K562 (cell line): Measurements from ENCODE around the gene REEP3. TPM values are rescaled to one million over a fixed set of nuclear protein-coding genes. Genes with fewer than 3 reads are reported as not detected.
A peak's percentile ranks its signal among the peaks of the same experiment; 100 is the strongest.

ENCODE experiments used
- ATAC-seq: fragments of 200-7000 bp; cut with Tn5 transposase; 3 replicates; pipeline ENCODE4 v1.9.1; 2020; ENCODE audit warnings: moderate library complexity
- BruUV-seq: library from RNA; stranded (reverse); fragments of 400-500 nt; replicated peaks from 2 replicates; lab custom pipeline; 2021; lab: Mats Ljungman, UMichigan
- CTCF ChIA-PET: fragments of 300-600 bp; formaldehyde crosslinking; extraction: SDS; loops from one replicate; lab custom pipeline; 2021; ENCODE audit warnings: low intra/inter-chr PET ratio; lab: Yijun Ruan, JAX
- POLR2A ChIA-PET: fragments of 300-600, 350-650 bp; sonication (Branson Sonifier 250); formaldehyde crosslinking; extraction: SDS; loops from one replicate; lab custom pipeline; 2021; ENCODE audit warnings: antibody characterized with exemption, inconsistent platforms; lab: Yijun Ruan, JAX
- DNase-seq, 4 experiments: peaks; one replicate each; pipeline versions ENCODE4 v3.0.0 to v3.0.0-alpha.2; 2011 to 2018; ENCODE audit warnings: low spot score in 3 of 4, mixed read lengths in 3 of 4; ENCODE audit errors: extremely low read depth in 1 of 4
- FAIRE-seq: peaks from 2 replicates; lab custom pipeline; 2011; peaks lifted over from hg19 to GRCh38; lab: Jason Lieb, UNC
- H2AFZ ChIP-seq: 2 replicates; pipeline ENCODE4 v1.6.0; 2011; ENCODE audit warnings: low read depth, low read length, control low read depth, inconsistent platforms
- H3K27ac ChIP-seq: fragments of 200-600 bp; 3 replicates; pipeline ENCODE4 v1.8.0; 2011; ENCODE audit warnings: low read depth, mild to moderate bottlenecking, control low read depth, inconsistent platforms, low read length, moderate library complexity, mixed read lengths; ENCODE audit errors: extremely low read depth
- H3K27me3 ChIP-seq, 2 experiments: fragments of 300-600 bp in 1 of 2; 2 replicates in 1 of 2; 3 replicates in 1 of 2; pipeline versions ENCODE4 v1.6.0 to v1.8.0; 2011; ENCODE audit warnings: inconsistent platforms in 2 of 2, low read length in 2 of 2, mild to moderate bottlenecking in 1 of 2, mixed read lengths in 1 of 2, moderate library complexity in 1 of 2; ENCODE audit not compliant: control insufficient read depth in 2 of 2, insufficient read depth in 2 of 2
- H3K36me3 ChIP-seq: fragments of 300-600 bp; 3 replicates; pipeline ENCODE4 v1.8.0; 2011; ENCODE audit warnings: mild to moderate bottlenecking, low read length, inconsistent platforms; ENCODE audit not compliant: control insufficient read depth, insufficient read depth
- H3K4me1 ChIP-seq, 2 experiments: fragments of 200-600 bp in 1 of 2; replicated peaks in 1 of 2; 2 replicates in 1 of 2; 3 replicates in 1 of 2; pipeline versions ENCODE4 v1.5.1 to v1.8.0; 2011; ENCODE audit warnings: inconsistent platforms in 2 of 2, low read length in 2 of 2, mild to moderate bottlenecking in 1 of 2, mixed read lengths in 1 of 2, moderate library complexity in 1 of 2; ENCODE audit not compliant: control insufficient read depth in 2 of 2, insufficient read depth in 2 of 2
- H3K4me2 ChIP-seq: 2 replicates; pipeline ENCODE4 v1.6.1; 2011; ENCODE audit warnings: low read length, control low read depth, inconsistent platforms, mixed read lengths; ENCODE audit not compliant: insufficient read depth
- H3K4me3 ChIP-seq: fragments of 200-600 bp; sonication (generic), shearing (Covaris generic); 2 replicates; pipeline ENCODE4 v1.5.1; 2016; ENCODE audit warnings: control low read depth, inconsistent platforms
- H3K79me2 ChIP-seq: fragments of 200-600 bp; 3 replicates; pipeline ENCODE4 v1.8.0; 2011; ENCODE audit warnings: low read length, inconsistent platforms; ENCODE audit not compliant: control insufficient read depth, insufficient read depth
- H3K9ac ChIP-seq, 2 experiments: 2 replicates each; pipeline versions ENCODE4 v1.6.0 to v1.6.1; 2011; ENCODE audit warnings: low read depth in 2 of 2, low read length in 2 of 2, control low read depth in 1 of 2, inconsistent platforms in 1 of 2, mild to moderate bottlenecking in 1 of 2, mixed read lengths in 1 of 2; ENCODE audit not compliant: insufficient read depth in 1 of 2
- H3K9me1 ChIP-seq: one replicate; pipeline ENCODE4 v1.6.0; 2011; ENCODE audit warnings: inconsistent platforms, mild to moderate bottlenecking, low read length, moderate library complexity; ENCODE audit not compliant: control insufficient read depth, insufficient read depth
- H3K9me3 ChIP-seq: replicated peaks from 2 replicates; pipeline ENCODE4 v1.5.1; 2011; ENCODE audit warnings: low read depth, low read length, inconsistent platforms; ENCODE audit not compliant: control insufficient read depth, insufficient read depth
- H4K20me1 ChIP-seq: replicated peaks from 2 replicates; pipeline ENCODE4 v1.6.1; 2011; ENCODE audit warnings: low read length, inconsistent platforms, mixed read lengths; ENCODE audit not compliant: control insufficient read depth, insufficient read depth
- CAMTA2 ChIP-seq: fragments of 250-450 bp; sonication (Bioruptor Pico); conservative IDR thresholded peaks from 2 replicates; pipeline ENCODE4 v1.5.1; 2022
- CGGBP1 ChIP-seq: fragments of 250-450 bp; sonication (Bioruptor Pico); IDR thresholded peaks from 2 replicates; pipeline ENCODE4 v1.9.0; 2021; ENCODE audit warnings: mild to moderate bottlenecking
- DLX4 ChIP-seq: fragments of 250-450 bp; sonication (Bioruptor Pico); IDR thresholded peaks from 2 replicates; pipeline ENCODE4 v1.6.1; 2021; ENCODE audit warnings: mild to moderate bottlenecking
- TCF7L2 ChIP-seq: fragments of 150-350 bp; IDR thresholded peaks from 2 replicates; pipeline ENCODE4 v1.6.1; 2016; ENCODE audit warnings: low read depth, mild to moderate bottlenecking, low read length, moderate library complexity
- ZBTB7A ChIP-seq: IDR thresholded peaks from 2 replicates; pipeline ENCODE4 v1.6.1; 2011; ENCODE audit warnings: low read depth, mild to moderate bottlenecking, low read length, moderate library complexity, borderline replicate concordance; ENCODE audit not compliant: control insufficient read depth
- ZKSCAN1 ChIP-seq: fragments of 150-350 bp; IDR thresholded peaks from 2 replicates; pipeline ENCODE4 v1.6.1; 2016; ENCODE audit warnings: low read depth, low read length
- ZNF444 ChIP-seq: fragments of 250-450 bp; sonication (Bioruptor Pico); IDR thresholded peaks from 2 replicates; pipeline ENCODE4 v1.4.0; 2020; ENCODE audit warnings: mild to moderate bottlenecking, moderate library complexity
- ZNF644 ChIP-seq: fragments of 200-800 bp; sonication (Bioruptor generic); IDR thresholded peaks from 2 replicates; pipeline ENCODE4 v1.6.1; 2016; ENCODE audit warnings: low read depth, missing genetic modification characterization, missing compliant biosample characterization
- WGBS: fragments of 100-300 bp; shearing (Covaris generic); methylation state at CpG from one replicate; pipeline ENCODE4 v1.1.6; 2016; ENCODE audit warnings: low coverage, mixed read lengths; ENCODE audit not compliant: insufficient coverage; ENCODE audit errors: missing lambda C conversion rate; 5-methylcytosine and 5-hydroxymethylcytosine counted together
- in situ Hi-C: fragments of 300-500 bp; cut with MboI; formaldehyde crosslinking; loops from 4 replicates; pipeline ENCODE4 v1.15.0; 2018; ENCODE audit warnings: inconsistent platforms, mixed read lengths
- intact Hi-C: fragments of 100-400 bp; cut with micrococcal nuclease; formaldehyde crosslinking; loops from 2 replicates; pipeline ENCODE4 v1.14.2; 2022
- polyA plus RNA-seq, 8 experiments: library from polyadenylated mRNA; depleted of rRNA in 4 of 8; stranded (reverse) in 5 of 8; unstranded in 3 of 8; fragments of >200 nt; fragmentation: Nextera tagmentation in 2 of 8; fragmentation: Illumina TruSeq in 1 of 8; extraction: Ambion mirVana in 2 of 8; extraction: Trizol in 1 of 8; gene quantifications; 2 replicates each; pipeline versions ENCODE4 v1.2.1 to v1.2.3, GENCODE V29; 2011 to 2014; ENCODE audit warnings: inconsistent platforms in 1 of 8, missing spikeins in 1 of 8
- total RNA-seq, 7 experiments: library from RNA; depleted of rRNA in 6 of 7; stranded (reverse); fragments of >200 nt in 6 of 7; fragmentation: Illumina TruSeq in 2 of 7; extraction: Trizol in 2 of 7; gene quantifications; 2 replicates each; pipeline versions ENCODE4 v1.2.1 to v1.2.3, GENCODE V29; 2011 to 2021; ENCODE audit warnings: low replicate concordance in 1 of 7
- TF ChIP-seq, protein P1 (sequence below), 2 experiments: fragments of 450-650 bp; conservative IDR thresholded peaks; 2 replicates each; pipeline ENCODE4 v1.6.1; 2017; ENCODE audit warnings: mild to moderate bottlenecking in 2 of 2, moderate library complexity in 2 of 2

Gene REEP3
- total and polyA plus RNA-seq, 9 of the 15 experiments (the other 6 are each of a cell fraction or from before 2014, with no cell fraction given): 3.4 to 13.4 (median 9.2) TPM

- ATAC-seq: peak; percentile 76
- no TSS peak for BruUV-seq
Measured at GRCh38 chr10:63562857-63563256, 41.7 kb downstream of the REEP3 start.

More at GRCh38 chr10:63562857-63563256, 41.7 kb downstream of the REEP3 start:
- H3K27me3 ChIP-seq: no peaks in the 10 kb centered on the region
- no peaks in the 10 kb centered on the region for H4K20me1 ChIP-seq
- H3K9me1 ChIP-seq: no peaks in the 10 kb centered on the region
- H3K4me2 ChIP-seq: no peak overlapping the region
- H3K9me3 ChIP-seq: no peaks in the 10 kb centered on the region
- CTCF ChIA-PET: no interaction called here
- DNase-seq (peak in 1 of 4 experiments; percentile 15), FAIRE-seq (no peak)
- POLR2A ChIA-PET: interaction anchor here (1.8 kb wide), 1 partner anchor 15 kb away, joined by 6 read pairs; no protein-coding TSS in a partner anchor
- in situ Hi-C loops: no loop called here
- H3K4me1 ChIP-seq: peaks cover 0 to 5% of the 10 kb centered on the region in 2 experiments; a peak in 1 of 5 replicates
- peak overlapping the region; percentile 20; the same call in 1 of the 2 replicates for H2AFZ ChIP-seq
- WGBS: 48% methylated on average over 4 of the region's 4 CpGs
- H3K36me3 ChIP-seq: no peaks in the 10 kb centered on the region
- TF ChIP-seq ZNF444 (CRISPR knock-in tag): no peak
- TF ChIP-seq ZNF644 (tag): no peak
- no peak for TF ChIP-seq CAMTA2 (CRISPR knock-in tag)
- TF ChIP-seq TCF7L2: no peak
- TF ChIP-seq CGGBP1 (CRISPR knock-in tag): no peak
- no peak for TF ChIP-seq ZBTB7A
- TF ChIP-seq DLX4 (CRISPR knock-in tag): no peak
- TF ChIP-seq, protein P1, sequence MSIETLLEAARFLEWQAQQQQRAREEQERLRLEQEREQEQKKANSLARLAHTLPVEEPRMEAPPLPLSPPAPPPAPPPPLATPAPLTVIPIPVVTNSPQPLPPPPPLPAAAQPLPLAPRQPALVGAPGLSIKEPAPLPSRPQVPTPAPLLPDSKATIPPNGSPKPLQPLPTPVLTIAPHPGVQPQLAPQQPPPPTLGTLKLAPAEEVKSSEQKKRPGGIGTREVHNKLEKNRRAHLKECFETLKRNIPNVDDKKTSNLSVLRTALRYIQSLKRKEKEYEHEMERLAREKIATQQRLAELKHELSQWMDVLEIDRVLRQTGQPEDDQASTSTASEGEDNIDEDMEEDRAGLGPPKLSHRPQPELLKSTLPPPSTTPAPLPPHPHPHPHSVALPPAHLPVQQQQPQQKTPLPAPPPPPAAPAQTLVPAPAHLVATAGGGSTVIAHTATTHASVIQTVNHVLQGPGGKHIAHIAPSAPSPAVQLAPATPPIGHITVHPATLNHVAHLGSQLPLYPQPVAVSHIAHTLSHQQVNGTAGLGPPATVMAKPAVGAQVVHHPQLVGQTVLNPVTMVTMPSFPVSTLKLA (conservative IDR thresholded peaks at IDR 0.05): no peak
- no peak for TF ChIP-seq ZKSCAN1
- intact Hi-C loops: no loop called here
- H3K9ac ChIP-seq: no peak overlapping the region
- 0 out of 3 replicates have a peak, but pooled peaks cover 8% of the 10 kb centered on the region for H3K79me2 ChIP-seq
- H3K27ac ChIP-seq: no peak overlapping the region
- H3K4me3 ChIP-seq: no peak overlapping the region
